Stomach (tissue), 9 donors: ENCODE measurements around the gene AQP12B. TPM values are rescaled to one million over a fixed set of nuclear protein-coding genes. Genes with fewer than 3 reads are reported as not detected.

Experiments used
- DNase-seq, 2 donors: peaks; one replicate each; pipeline versions ENCODE4 v3.0.0 to v3.0.0-alpha.2; 2013 to 2019
- H3K27ac ChIP-seq, 5 donors: fragments of 200-600 bp in 4 of 5; sonication (generic) in 4 of 5; one replicate each; pipeline ENCODE4 v1.5.1; 2013 to 2019; ENCODE audit warnings: mild to moderate bottlenecking in 1 of 5, moderate library complexity in 1 of 5
- H3K27me3 ChIP-seq, 3 donors: fragments of 200-600 bp; sonication (generic); one replicate each; pipeline ENCODE4 v1.5.1; 2017 to 2019; ENCODE audit warnings: mixed run types in 1 of 3
- H3K36me3 ChIP-seq, 4 donors: fragments of 200-600 bp; sonication (generic); 1 replicate in 3 of 4; 2 replicates in 1 of 4; pipeline ENCODE4 v1.5.1; 2016 to 2019
- H3K4me1 ChIP-seq, 4 donors: fragments of 200-600 bp; sonication (generic); one replicate each; pipeline ENCODE4 v1.5.1; 2016 to 2019
- H3K4me3 ChIP-seq, 4 donors: fragments of 200-600 bp; sonication (generic) in 3 of 4; one replicate each; pipeline ENCODE4 v1.5.1; 2016 to 2019; ENCODE audit warnings: mild to moderate bottlenecking in 1 of 4
- H3K9me3 ChIP-seq, 4 donors: fragments of 200-600 bp; sonication (generic); one replicate each; pipeline ENCODE4 v1.5.1; 2016 to 2019
- CTCF ChIP-seq, 7 experiments: fragments of 450-650 bp in 4 of 7; fragments of 200-600 bp in 3 of 7; sonication (generic) in 3 of 7; IDR thresholded peaks; one replicate each; pipeline ENCODE4 v1.5.1; 2016 to 2019; ENCODE audit warnings: antibody characterized with exemption in 7 of 7, control low read depth in 2 of 7, mild to moderate bottlenecking in 1 of 7
- EP300 ChIP-seq: sonication (generic); formaldehyde crosslinking; IDR thresholded peaks from one replicate; pipeline ENCODE4 v1.6.1; 2017; ENCODE audit warnings: antibody characterized with exemption
- POLR2A ChIP-seq, 4 donors: fragments of 450-650 bp; IDR thresholded peaks; one replicate each; pipeline ENCODE4 v1.6.1; 2016; ENCODE audit warnings: antibody characterized with exemption in 4 of 4, control low read depth in 2 of 4, mild to moderate bottlenecking in 1 of 4, moderate library complexity in 1 of 4
- POLR2AphosphoS5 ChIP-seq, 3 donors: sonication (generic); formaldehyde crosslinking; IDR thresholded peaks; one replicate each; pipeline ENCODE4 v1.6.1; 2016; ENCODE audit warnings: antibody characterized with exemption in 3 of 3
- WGBS, 5 donors: extraction: QIAGEN DNeasy Blood & Tissue Kit in 3 of 5; methylation state at CpG; one replicate each; pipeline versions ENCODE4 v1.1.5 to v1.1.7; 2013 to 2018; 5-methylcytosine and 5-hydroxymethylcytosine counted together
- intact Hi-C: fragments of 100-400 bp; cut with DNase I; formaldehyde crosslinking; loops from one replicate; pipeline ENCODE4 v1.15.1; 2023; ENCODE audit warnings: low total_unique reads
- polyA plus RNA-seq, 3 donors: library from polyadenylated mRNA; stranded (reverse); fragments of 200-250 nt; gene quantifications; one replicate each; pipeline ENCODE4 v1.2.3, GENCODE V29; 2013
- small RNA-seq, 4 donors: library from RNA; depleted of rRNA; stranded (forward); fragments of <200 nt; gene quantifications; one replicate each; pipeline ENCODE3, GENCODE V24; 2016
- total RNA-seq, 5 donors: library from RNA; depleted of rRNA; stranded (reverse); fragments of >200 nt; gene quantifications; one replicate each; pipeline versions ENCODE4 v1.1.0 to v1.2.3, GENCODE V29; 2014 to 2016
- donor health status: healthy with polysubstance abuse.
- donor health status: Bipolar disorder and iron deficiency.
- donor health status: healthy.

The AQP12B gene
- total and polyA plus RNA-seq, 8 donors: 0.46 to 0.89 TPM; not detected in 6

- H3K9me3 ChIP-seq: no peaks in the 10 kb centered on the region
- WGBS, 5 donors: 41 to 64% (median 54%) methylated on average over 14 to 21 of the region's 21 CpGs
- H3K27ac ChIP-seq: peak overlapping the region in 2 of 5 donors; percentile 31 to 35
- no peak overlapping the region for H3K4me3 ChIP-seq
- intact Hi-C loops: no loop called here
- peaks cover 0 to 33% (median 22%) of the 10 kb centered on the region in 4 donors for H3K36me3 ChIP-seq
- peaks cover 0 to 30% (median 7%) of the 10 kb centered on the region in 4 donors for H3K4me1 ChIP-seq
- DNase-seq: peak in 1 of 2 donors; percentile 82
- TF ChIP-seq POLR2A (IDR thresholded peaks at IDR 0.05): no peak
- TF ChIP-seq CTCF (IDR thresholded peaks at IDR 0.05): no peak
- no peak for TF ChIP-seq POLR2AphosphoS5 (IDR thresholded peaks at IDR 0.05)
- no peak for TF ChIP-seq EP300
- H3K27me3 ChIP-seq: peaks cover 0 to 12% (median 0%) of the 10 kb centered on the region in 3 donors
These were observed 56.0 kb downstream of the AQP12B start for GRCh38 chr2:240626531-240627300.

Small RNAs within 50 kb of the gene (small RNA-seq; reads per million reads assigned to genes)
- gene AC011298.3: 0 reads per million in 4 donors

Other genes starting within 250 kb of the AQP12B start
- 100 to 1,000 TPM in 1 of 5 donors, 10 to 100 TPM in 4; 11.7 to 117 (median 28.8) TPM for gene GPC1, start 247.2 kb downstream of the AQP12B start, total RNA-seq
- 10 to 100 TPM in 2 of 3 donors, 1 to 10 TPM in 1; 6.3 to 40.1 (median 14.0) TPM for gene GPC1, start 247.2 kb downstream of the AQP12B start, polyA plus RNA-seq
- 10 to 100 TPM in 4 of 5 donors, 1 to 10 TPM in 1; 8.3 to 79.4 (median 20.4) TPM for gene ANKMY1, start 124.9 kb downstream of the AQP12B start, total RNA-seq
- 1 to 10 TPM; 3.1 to 8.4 (median 5.8) TPM for gene ANKMY1, start 124.9 kb downstream of the AQP12B start, polyA plus RNA-seq
- gene DUSP28, start 122.5 kb downstream of the AQP12B start, total RNA-seq: 10 to 100 TPM in 1 of 5 donors, 1 to 10 TPM in 4; 1.3 to 71.5 (median 2.2) TPM
- 1 to 10 TPM; 2.7 to 7.0 (median 6.7) TPM for gene DUSP28, start 122.5 kb downstream of the AQP12B start, polyA plus RNA-seq
- gene RNPEPL1, start 114.4 kb downstream of the AQP12B start, total RNA-seq: 100 to 1,000 TPM in 3 of 5 donors, 10 to 100 TPM in 2; 32.7 to 196 (median 145) TPM
- gene RNPEPL1, start 114.4 kb downstream of the AQP12B start, polyA plus RNA-seq: 100 to 1,000 TPM in 2 of 3 donors, 10 to 100 TPM in 1; 93.9 to 136 (median 113) TPM
- 100 to 1,000 TPM in 1 of 5 donors, 10 to 100 TPM in 4; 26.6 to 197 (median 58.3) TPM for gene CAPN10, start 96.2 kb downstream of the AQP12B start, total RNA-seq
- 10 to 100 TPM; 17.7 to 38.0 (median 23.3) TPM for gene CAPN10, start 96.2 kb downstream of the AQP12B start, polyA plus RNA-seq
- gene GPR35, start 57.4 kb downstream of the AQP12B start, total RNA-seq: 10 to 100 TPM; 11.7 to 68.9 (median 21.9) TPM
- gene GPR35, start 57.4 kb downstream of the AQP12B start, polyA plus RNA-seq: 10 to 100 TPM in 1 of 3 donors, 1 to 10 TPM in 2; 8.5 to 12.8 (median 9.8) TPM
- gene AQP12A, start 9.0 kb upstream of the AQP12B start, total RNA-seq: not detected
- gene AQP12A, start 9.0 kb upstream of the AQP12B start, polyA plus RNA-seq: not detected
- 10 to 100 TPM in 1 of 5 donors, 1 to 10 TPM in 3, under 1 TPM in 1; 0.29 to 12.5 (median 3.9) TPM for gene KIF1A, start 137.3 kb upstream of the AQP12B start, total RNA-seq
- 1 to 10 TPM in 1 of 3 donors, under 1 TPM in 2; 0.15 to 4.9 (median 0.63) TPM for gene KIF1A, start 137.3 kb upstream of the AQP12B start, polyA plus RNA-seq
- not detected for gene AGXT, start 185.9 kb upstream of the AQP12B start, total RNA-seq
- not detected for gene AGXT, start 185.9 kb upstream of the AQP12B start, polyA plus RNA-seq
- 1 to 10 TPM in 1 of 5 donors, under 1 TPM in 2, not detected in 2; 0.45 to 4.9 (median 0.55) TPM for gene MAB21L4, start 213.3 kb upstream of the AQP12B start, total RNA-seq
- 10 to 100 TPM in 1 of 3 donors, 1 to 10 TPM in 2; 6.0 to 48.9 (median 9.1) TPM for gene MAB21L4, start 213.3 kb upstream of the AQP12B start, polyA plus RNA-seq
- gene CROCC2, start 223.5 kb upstream of the AQP12B start, total RNA-seq: 1 to 10 TPM in 1 of 5 donors, not detected in 4; 4.9 TPM
- gene CROCC2, start 223.5 kb upstream of the AQP12B start, polyA plus RNA-seq: under 1 TPM in 1 of 3 donors, not detected in 2; 0.03 TPM